Uterus (tissue), 2 donors: ENCODE results near the gene ACSS1.

Source experiments
- POLR2A ChIP-seq, 2 donors: fragments of 450-650 bp; IDR thresholded peaks; one replicate each; pipeline ENCODE4 v1.6.1; 2016; ENCODE audit warnings: antibody characterized with exemption in 2 of 2, mild to moderate bottlenecking in 1 of 2, moderate library complexity in 1 of 2
- TF ChIP-seq, protein P1 (sequence below), 4 experiments: fragments of 200-600 bp in 2 of 4; fragments of 450-650 bp in 2 of 4; sonication (generic) in 2 of 4; IDR thresholded peaks; one replicate each; pipeline ENCODE4 v1.5.1; 2016 to 2019; ENCODE audit warnings: antibody characterized with exemption in 4 of 4, mild to moderate bottlenecking in 2 of 4, moderate library complexity in 1 of 4

DNA sequence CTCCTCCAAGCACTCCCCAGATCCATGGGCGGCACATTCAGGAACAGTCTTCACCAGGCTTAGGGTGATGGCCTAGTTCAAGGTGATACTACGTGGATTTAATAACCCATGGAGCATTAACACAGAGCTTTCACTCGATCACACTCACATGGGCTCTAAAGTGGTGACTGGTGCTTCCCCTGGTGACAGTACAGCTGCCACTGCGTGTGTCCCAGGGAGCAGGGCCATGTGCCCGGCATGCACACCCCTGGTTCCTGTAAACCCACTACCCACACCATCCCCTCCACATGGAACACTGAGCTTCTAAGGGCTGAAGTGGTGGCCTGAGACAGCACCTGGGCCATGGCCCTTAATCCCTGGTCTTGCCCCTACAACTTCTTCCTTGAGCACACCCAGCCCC is 37.6 kb downstream of the ACSS1 start:
- no peak for TF ChIP-seq POLR2A (IDR thresholded peaks at IDR 0.05)
- TF ChIP-seq, protein P1, sequence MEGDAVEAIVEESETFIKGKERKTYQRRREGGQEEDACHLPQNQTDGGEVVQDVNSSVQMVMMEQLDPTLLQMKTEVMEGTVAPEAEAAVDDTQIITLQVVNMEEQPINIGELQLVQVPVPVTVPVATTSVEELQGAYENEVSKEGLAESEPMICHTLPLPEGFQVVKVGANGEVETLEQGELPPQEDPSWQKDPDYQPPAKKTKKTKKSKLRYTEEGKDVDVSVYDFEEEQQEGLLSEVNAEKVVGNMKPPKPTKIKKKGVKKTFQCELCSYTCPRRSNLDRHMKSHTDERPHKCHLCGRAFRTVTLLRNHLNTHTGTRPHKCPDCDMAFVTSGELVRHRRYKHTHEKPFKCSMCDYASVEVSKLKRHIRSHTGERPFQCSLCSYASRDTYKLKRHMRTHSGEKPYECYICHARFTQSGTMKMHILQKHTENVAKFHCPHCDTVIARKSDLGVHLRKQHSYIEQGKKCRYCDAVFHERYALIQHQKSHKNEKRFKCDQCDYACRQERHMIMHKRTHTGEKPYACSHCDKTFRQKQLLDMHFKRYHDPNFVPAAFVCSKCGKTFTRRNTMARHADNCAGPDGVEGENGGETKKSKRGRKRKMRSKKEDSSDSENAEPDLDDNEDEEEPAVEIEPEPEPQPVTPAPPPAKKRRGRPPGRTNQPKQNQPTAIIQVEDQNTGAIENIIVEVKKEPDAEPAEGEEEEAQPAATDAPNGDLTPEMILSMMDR (IDR thresholded peaks at IDR 0.05): no peak
